NK-92 treated with Interleukin-12 subunit alpha and Interleukin-12 subunit beta, amount 100 ng/mL, for 24 hours (cell line): ENCODE data around the gene CDH1.

Source experiments
- DNase-seq: peaks from one replicate; lab custom pipeline; 2025; lab: John Stamatoyannopoulos, UW

Gene CDH1

DNA sequence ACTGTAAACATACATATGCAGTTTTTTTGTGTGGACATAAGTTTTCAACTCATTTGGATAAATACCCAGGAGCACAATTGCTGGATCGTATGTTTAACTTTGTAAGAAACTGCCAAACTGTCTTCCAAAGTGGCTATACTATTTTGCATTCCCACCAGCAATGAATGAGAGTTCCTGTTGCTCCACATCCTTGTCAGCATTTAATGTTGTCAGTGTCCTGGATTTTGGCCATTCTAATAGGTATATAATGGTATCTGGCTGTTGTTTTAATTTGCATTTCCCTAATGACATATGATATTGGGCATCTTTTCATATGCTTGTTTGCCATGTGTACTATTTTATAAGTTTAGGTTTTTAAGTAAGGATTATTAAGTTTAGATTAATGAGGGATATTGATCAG lies 120.4 kb downstream of the CDH1 start:
- no peak for DNase-seq

DNA sequence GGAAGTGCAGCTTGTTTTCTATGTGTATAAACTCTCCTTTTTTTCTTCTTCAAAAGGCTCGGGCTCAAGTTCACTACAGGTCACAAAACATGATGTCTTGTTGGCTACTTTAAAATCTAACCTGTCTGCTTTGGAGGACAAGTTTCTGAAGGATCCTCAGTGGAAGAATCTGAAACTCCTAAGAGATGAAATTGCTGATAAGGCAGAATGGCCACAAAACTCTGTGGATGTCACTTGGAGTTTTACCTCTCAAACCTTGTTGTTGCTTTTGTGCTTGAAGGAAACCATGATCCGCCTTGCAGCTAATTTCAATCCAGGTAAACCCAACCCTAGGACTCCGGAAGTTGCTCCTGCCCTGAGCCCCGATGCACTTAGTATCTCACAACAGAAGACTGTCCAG lies 122.7 kb downstream of the CDH1 start:
- no peak for DNase-seq

DNA sequence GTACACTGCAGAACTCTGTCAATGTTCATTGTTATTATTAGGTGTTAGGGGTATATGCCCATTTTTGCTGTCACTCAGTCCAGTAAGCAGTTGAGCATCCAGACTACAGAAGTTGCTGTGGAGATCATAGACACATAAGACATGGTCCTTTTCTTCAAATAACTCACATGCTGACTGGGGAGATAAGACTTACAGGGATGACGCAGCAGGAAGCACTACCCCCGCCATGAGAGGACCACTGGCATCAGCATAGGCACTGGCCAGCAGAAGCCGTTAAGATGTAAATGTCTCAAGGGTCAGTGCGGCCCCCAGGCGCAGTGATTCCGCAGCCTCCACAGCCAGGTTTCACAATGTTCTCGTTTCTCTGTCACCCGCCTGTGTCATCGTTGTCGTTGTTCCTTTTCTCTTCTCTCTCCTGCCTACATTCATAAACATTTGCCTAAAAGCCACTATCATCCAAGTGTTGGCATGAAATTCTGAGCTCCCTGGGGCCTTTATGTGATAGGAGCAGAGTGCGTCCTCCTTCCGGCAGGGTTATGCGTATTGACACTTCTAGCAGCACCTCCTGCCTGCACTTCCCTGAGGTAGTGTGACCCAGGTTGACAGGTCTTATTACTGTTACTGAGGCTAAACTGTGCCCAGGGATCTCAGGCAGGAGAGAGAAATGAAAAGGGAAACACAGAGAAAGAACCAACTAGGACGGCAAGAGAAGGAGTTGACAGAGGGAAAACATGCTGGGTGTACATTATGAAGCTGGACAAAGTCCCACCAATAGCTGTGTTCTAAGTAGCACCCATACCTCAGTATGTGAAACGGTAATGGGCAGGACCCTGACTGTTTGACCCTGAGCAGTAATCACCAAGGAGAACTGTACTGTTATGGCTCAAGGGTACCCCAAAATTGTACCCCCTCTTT lies 124.1 kb downstream of the CDH1 start:
- DNase-seq = no peak

DNA sequence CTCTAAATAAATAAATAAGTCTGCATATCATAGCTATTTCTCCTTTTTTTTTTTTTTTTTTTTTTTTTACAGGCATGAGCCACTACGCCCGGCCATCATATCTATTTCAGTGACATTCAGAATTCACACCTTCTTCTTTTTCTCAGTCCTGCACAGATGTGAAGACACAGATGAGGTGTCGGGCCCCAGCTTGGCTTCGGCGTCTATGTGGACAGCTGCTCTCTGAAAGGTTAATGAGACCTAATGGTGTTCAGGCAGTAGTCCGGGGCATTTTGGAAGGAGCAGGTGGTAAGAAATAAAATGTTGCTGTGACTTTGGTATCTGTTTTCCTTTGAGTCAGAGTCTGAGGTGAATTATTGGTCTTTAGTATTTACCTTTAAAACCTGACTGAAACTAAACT lies 129.8 kb downstream of the CDH1 start:
- DNase-seq = no peak

DNA sequence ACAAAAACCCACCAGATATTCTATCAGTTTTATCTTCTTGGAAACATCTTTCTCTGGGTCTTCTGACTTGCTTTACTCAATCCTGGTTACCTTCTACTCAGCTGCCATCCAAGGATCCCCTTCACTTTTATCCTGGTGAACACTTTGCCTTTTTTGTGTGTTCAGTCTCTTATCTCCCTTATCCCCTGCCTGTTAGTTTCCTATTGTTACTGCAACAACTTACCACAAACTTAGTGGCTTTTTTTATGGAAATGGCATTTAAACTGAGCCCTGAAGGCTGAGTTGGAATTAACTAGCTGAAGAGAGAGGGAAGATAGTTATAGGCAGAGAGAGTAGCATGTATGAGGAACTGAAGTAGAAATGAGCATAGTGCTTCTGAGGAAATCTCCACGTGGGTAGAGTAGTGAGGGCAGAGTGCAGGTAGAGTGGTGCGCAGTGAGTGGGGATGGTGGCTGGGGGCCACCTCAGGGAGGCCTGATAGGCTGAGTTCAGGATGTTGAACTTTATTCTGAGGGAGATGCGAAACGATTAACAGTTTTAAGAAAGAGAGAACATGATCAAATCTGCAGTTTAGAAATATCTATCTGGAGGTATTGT lies 132.5 kb downstream of the CDH1 start:
- no peak for DNase-seq

DNA sequence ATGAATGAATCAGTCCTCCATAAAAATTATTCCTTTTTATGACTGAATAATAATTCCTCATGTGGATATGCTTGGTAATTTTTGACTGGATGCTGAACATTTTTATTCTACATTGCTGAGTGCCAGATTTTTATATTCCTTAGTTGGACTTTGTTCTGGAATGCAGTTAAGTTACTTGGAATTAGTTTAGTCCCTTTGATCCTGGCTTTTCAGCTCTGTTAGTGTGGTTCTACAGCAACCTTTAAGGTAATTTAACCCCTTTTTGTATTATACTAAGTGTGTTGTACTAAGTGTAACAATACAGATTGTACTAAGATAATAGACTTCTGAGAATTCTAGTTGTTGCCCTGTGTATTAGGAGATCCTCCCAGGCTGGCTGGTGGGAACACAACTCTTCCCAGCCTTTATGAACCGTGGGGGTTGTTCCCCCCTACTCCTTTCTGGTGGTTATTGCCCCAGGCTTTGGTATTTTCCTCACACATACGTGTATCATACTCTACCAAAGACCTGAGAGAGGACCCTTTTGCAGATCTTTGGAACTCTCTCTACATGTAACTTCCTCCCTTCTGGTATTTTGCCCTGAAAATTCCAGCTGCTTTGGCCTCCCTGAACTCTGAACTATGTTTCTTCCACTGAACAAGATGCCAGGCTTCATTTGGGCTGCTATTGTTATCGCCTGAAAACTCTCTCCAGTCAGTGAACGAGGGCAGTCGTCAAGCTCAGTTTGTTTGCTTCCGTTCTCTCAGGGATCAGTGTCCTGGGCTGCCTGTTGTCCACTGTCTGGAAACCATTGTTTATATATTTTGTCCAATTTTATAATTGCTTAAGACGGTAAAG lies 136.8 kb downstream of the CDH1 start:
- DNase-seq = no peak

DNA sequence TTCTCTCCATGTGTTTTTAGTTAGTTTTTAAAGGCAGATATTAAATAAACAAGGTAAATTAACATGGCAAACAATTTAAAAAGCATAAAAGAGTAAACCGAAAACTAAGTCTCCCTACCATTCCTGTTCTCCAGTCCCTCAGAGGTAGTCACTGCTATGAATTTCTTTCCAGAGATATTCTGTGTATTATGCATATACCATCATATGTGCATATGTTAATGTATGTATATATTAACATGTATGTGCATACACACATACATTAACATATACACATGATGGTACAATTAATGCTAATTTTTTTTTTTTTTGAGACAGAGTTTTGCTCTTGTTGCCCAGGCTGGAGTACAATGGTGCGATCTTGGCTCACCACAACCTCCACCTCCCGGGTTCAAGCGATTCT lies 138.8 kb downstream of the CDH1 start:
- no peak for DNase-seq

DNA sequence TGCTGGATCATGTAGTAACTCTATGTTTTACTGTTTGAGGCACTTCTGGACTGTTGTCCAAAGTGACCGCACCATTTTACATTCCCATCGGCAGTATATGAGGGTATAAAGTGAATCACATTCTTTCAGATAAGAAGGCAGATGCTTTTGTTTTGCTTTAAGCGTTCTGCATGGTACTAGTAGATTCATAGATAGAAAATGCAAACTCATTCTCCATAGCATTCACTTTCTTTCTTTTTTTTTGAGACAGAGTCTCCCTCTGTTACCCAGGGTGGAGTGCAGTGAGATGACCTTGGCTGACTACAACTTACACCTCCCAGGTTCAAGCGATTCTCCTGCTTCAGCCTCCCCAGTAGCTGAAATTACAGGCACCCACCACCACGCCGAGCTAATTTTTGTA lies 146.6 kb downstream of the CDH1 start:
- DNase-seq = no peak

DNA sequence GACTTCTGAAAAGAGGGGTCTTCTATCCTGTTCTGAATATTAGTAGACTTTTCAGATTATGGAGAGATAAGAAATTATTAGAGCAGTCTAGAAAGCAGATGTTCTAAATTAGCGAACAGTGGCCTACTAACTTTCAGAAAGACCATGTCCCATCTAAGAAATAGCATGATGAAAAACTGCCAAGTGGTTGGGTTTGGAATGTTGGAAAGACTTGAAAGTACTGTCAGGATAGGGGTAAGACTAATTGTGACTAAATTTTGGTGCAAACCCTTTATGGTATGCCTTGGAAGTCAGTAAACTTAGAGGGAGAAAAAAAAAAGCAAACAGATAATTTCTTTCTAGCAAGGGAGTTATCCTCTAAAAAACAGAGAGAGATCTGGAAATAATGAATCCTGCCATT lies 147.3 kb downstream of the CDH1 start:
- DNase-seq = no peak
